ENCODE measurements around the gene SHQ1.

DNA sequence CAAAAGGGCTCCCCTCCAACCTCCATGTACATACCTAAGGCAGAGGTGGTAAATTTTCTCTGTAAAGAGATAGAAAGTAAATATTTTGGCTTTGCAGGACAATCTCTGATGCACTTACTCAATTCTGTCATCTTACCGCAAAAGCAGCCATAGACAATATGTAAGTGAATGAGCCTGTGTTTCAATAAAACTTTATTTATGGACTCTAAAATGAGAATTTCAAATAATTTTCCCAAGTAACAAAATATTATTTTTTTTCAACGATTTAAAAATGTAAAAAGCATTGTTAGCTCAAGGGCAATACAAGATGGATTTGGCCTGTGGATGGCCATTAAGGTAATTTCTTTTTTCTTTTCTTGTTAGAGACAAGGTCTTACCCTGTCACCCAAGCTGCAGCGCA is 44.7 kb downstream of the SHQ1 start:
- no peak for TF ChIP-seq ZNF843 (tag by site-specific recombination; IDR thresholded peaks at IDR 0.05)
- no peak for TF ChIP-seq ZNF530 (tag by site-specific recombination; IDR thresholded peaks at IDR 0.05; ENCODE audit: low read depth)

Data from HEK293 (cell line).